Measurements from ENCODE around the gene FYCO1.
"Not testable (repeated sequence)": the region's sequence is repeated elsewhere in the genome, so short reads cannot be mapped to it uniquely, and the experiment has no call there.

The FYCO1 gene

DNA sequence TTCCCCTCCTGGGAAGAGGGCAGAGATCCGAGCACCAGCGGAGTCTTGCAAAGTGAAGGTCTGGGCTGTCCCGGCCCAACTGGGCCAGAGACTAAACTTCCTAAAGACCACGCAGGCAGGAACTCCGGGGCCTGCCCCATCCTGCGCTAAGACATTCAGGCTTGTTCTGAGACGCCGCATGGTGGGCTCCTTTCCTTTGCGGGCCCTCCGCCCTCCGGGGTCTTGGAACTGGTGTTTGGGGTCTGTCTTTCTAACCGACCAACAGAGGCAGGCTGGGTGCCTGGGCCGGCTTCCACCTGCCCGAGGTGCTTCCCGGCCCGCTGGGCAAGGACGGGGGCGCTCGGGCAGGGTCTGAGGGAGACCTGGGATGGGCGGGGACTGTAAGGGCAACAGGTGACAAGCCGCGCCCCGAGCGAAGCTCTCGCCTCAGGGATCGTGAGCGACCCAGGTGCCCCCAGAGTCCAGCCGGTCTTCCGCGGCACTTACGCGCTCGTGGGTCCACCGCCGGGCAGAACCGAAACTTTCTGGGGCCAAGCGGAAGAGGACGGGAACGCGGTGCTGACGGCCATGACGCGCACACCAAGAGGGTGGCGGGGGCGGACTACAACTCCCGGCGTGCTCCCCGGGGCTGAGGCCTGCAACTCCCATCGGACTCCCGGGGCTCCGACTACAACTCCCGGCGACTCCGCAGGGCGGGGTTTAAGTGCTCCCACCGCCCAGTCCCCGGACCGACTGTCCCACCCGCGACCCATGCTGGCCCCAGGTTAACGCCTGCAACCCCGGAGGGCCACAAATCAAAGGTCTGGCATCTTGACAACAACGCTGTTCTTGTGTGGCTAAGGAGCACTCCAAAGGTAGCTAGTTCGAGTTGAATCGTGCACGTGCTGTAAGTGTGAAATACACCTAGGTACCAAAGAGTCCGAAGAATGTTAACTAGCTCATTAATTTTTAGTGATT is at the start of gene FYCO1:
FYCO1 (minus strand) TSS at position 589 of the 957 bp plus-strand sequence. CDS start 10,914 bp downstream, outside the sequence.
- peak; percentile 89 for DNase-seq

DNA sequence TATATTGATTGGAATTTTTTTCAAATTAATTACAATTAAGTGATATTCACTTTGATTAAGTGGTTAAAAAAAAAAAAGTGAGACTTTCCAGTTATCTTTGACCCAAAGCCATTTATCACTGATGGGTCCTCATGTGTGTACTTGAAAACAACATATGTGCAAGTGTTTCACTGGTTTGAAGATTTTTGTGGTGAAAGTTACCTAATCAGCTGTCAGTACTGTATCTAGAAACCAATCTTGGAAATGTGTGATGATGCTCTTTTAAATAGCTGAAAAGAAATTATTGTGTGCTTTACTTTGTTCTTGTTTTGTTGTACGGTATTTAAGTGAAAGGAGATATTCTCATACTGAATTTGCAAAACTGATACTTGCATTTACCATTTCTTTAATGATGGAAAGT is 43.3 kb upstream of the FYCO1 start:
- DNase-seq, result no peak

DNA sequence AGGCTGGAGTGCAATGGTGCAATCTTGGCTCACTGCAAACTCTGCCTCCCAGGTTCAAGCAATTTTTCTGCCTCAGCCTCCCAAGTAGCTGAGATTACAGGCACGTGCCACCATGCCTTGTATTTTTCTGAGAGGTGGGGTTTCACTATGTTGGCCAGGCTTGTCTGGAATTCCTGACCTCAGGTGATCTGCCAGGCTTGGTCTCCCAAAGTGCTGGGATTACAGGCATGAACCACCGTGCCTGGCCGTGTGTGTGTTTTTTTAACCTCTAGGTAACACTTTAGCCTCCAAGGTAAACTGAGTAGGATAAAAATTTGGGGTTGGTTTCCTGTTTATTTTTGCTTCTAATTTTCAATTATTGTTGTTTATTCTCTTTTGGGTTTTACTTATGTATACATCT is 42.4 kb upstream of the FYCO1 start:
- DNase-seq, result not testable (repeated sequence)

DNA sequence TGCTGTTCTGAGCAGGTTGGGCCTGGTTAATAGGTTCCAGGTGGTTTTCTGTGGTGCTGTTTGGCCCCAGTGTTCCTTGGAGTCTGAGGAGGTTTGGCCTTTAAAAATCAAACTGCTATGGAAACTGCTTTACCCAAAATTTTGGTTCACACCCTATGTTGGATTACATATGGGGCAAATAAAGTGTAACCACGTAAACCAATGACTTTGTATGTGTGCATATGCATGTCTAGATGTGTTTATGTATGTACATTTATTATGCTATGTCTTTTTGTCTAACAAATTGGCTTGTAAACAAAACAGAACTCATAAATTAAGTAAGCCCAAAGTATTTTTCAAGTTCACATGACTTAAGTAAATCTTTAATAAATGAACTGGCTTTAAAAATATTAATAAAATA is 40.6 kb upstream of the FYCO1 start:
- DNase-seq, result no peak

DNA sequence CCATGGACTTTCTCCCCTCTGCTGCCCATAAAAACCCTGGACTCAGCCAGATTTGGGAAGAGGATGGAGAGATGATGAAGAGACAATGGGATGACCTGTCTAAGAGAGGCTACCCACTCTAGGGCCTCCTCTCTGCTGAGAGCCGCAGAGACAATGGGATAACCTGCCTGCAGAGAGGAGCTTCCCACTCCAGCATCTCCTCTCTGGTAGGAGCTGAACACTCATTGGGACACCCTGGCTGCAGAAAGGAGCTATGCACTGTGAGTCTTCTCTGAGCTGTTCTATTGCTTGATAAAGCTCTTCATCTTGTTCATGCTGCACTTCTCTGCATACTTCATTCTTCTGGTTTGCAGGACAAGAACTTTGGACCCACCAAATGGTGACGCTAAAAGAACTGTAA is 36.1 kb upstream of the FYCO1 start:
- DNase-seq, result no peak

DNA sequence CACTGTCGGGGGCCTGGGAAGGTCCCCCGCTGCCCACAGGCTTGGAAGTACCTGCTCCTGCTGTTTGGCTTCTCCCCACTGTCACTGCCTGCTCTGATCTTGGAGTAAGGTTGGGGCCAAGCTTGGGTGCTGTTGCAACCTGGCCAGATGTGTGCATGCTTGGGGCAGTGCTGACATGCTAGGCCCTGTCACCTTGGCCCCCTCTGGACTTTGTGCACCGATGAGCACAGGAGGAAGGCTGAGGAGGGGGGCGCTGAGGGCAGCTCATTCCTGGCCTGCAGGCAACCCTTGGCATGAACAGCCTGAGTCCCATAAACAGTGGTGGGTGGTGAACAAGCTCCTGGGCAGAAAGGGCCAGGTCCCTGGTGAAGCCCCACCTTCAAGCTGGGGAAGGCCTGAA is 35.6 kb upstream of the FYCO1 start:
- DNase-seq, result no peak

DNA sequence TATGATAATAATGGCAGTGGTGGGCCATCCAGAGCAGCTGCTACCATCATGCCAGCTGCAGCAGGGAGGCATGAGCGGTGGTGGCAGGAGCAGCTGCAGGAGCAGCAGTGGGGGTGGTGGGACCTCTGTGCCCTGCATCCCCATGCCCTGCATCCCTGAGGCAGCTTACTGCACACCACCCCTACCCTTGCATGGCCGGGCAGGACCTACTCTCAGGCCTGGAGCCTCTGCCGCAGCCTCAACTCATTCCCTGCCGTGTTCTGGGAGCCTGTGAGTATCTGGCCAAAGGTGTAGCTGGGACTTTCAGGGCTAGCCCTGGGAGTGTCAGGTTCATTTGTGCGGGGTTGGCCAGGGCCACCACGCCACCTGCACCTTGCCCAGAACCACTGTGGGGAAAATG is 35.0 kb upstream of the FYCO1 start:
- DNase-seq, result peak; percentile 40

DNA sequence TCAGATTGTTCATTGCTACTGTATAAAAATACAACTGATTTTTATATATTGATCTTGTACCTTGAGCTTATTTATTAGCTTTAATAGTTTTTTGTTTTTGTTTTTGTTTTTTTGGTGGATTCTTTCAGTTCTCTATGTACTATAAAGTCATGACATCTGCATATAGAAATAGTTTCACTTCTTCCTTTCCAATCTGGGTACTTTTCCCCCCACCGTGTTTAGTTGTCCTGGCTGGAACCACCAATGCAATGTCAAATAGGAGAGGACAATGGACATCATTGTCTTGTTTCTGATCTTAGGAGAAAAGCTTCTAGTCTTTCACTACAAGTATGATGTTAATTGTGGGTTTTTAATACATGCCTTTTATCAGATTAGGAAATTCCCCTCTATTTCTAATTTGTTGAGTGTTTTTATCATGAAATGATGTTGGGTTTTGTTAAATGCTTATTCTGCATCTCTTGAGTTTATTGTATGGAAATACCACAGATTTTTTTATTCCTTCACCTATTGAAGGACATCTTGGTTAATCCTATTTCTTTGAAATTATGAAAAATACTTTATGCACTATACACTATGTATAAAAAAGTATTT is 34.4 kb upstream of the FYCO1 start:
- DNase-seq, result peak; percentile 66

DNA sequence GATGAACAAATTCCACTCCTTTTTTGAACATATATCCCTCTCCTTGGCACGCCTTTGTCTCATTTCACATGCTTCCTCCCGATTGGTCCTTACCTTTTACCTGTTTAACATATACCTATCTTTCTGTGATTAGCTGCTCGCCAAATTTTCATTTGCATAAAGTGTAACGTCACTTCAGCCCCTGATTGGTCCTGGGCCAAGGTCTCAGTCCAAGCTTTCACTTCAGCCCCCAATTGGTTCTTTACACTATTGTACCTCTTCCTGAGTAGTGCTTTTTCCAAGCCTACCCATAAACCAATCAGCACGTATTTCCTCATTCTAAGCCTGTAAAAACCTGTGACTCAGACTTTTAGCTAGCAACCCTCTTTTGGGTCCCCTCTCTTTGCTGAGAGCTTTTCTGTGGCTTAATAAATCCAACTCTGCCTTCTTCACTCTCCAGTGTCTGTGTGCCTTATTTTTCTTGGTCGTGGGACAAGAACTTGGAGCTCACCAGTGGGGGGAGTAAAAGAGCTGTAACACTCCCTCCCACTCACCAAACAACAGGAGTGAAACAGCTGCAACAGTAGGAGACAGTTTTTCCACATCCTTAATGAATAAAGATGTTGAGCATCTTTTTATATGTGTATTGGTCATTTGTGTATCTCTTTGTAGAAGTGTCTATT is 32.2 kb upstream of the FYCO1 start:
- peak; percentile 36 for DNase-seq

DNA sequence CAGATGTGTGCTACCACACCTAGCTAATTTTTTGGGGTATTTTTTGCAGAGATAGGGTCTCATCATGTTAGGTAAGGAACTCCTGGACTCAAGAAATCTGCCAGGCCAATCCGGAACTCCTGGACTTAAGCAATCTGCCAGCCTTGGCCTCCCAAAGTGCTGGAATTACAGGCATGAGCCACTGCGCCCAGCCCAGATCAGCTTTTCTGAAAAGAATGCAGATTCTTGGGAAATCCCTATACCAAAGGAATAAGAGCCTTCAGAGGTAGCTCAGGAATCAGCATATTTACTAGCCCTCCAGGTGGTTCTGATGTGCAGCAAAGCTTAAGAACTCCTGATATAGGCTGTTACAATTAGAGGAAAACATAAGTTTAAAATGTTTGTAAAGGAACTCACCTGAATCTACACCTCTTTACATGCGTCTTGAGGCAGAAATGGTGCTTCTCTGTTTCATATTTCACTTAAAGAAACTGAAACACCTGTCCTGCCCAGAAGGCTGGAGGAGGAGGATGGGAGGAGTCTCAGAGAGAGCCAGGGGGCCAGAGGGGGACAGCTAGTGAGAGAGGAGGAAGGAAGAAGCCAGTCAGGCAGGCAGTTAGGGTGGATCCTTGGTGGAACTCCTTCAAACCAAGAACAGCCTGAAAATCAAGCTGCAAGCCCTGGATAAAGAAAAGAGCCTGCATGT is 31.5 kb upstream of the FYCO1 start, which contains the start of gene XCR1:
XCR1 (minus strand) TSS at position 463 of the 685 bp plus-strand sequence. CDS start 5,536 bp downstream, outside the sequence.
- no peak for DNase-seq

DNA sequence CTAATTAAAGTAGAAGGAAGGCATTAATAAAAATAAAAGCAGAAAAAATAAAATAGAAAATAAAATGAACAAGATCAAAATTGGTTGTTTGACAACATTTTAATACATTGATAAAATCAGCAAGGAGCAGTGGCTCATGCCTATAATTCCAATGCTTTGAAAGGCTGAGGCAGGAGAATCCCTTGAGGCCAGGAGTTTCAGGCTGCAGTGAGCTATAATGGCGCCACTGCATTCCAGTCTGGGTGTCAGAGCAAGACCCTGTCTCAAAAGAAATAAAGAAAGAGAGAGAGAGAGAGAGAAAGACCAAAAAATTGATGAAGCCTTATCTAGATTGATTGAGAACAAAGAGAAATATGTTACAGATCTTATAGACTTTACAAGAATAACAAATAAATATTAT is 29.5 kb upstream of the FYCO1 start:
- DNase-seq, result no peak

DNA sequence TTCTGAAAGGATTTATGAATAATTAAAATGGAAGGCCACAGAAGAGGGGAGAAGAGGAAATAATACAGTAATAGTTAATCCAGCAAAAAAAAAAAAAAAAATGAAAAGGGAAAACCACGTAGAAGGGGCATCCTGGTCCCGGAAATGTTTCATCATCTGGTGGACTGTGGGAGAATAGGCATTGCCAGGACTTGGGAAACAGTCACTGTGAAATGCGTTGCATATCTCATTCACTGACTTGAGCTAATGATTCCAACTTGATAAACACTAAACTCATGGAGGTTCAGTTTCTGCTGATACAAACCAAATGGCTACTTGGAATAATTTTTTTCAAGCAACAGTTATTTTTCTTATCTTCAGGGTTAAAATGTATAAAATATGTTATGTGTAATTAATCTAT is 28.5 kb upstream of the FYCO1 start:
- DNase-seq, result no peak

DNA sequence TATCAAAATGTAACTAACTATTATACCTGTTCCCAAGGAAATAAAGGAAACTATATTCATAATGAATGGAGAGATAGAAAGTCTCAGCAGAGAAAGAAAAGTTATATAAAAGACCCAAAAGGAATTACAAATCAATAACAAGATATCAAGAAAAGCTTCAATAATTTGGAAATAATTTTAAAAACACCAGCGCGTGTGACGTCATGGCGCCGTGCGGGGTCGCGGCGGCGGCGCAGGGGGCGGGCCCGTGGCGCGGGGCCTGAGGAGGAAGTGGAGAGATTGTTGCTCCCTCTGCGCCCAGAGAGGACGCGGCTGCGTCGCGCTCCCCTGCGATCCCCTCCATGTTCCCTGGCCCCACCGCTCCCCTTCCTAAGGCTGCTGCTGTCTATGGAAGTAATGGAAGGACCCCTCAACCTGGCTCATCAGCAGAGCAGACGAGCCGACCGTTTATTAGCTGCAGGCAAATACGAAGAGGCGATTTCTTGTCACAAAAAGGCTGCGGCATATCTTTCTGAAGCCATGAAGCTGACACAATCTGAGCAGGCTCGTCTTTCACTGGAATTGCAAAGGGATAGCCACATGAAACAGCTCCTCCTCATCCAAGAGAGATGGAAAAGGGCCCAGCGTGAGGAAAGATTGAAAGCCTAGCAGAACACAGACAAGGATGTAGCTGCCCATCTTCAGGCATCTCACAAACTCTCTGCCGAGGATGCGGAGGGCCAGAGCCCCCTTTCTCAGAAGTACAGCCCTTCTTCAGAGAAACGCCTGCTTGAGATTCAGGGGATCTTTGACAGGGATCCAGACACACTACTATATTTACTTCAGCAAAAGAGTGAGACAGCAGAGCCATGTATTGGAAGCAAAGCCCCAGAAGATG is 27.5 kb upstream of the FYCO1 start:
- no peak for DNase-seq

DNA sequence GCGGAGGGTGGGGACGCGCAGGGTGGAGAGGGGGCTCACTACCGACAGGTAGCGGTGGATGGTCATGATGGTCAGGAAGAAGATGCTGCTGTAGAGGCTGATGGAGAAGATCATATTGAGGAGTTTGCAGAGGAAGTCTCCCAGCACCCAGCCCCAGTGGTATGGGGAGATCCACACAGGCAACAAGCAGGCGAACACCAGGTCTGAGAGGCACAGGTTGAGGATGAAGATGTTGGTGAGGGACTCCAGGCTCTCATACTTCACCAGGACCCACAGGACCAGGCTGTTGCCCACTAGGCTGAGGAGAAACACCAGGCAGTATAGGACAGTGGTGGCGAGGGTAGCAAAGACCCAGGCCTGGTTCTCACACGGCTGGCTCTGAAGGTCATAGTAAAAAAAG is 25.9 kb upstream of the FYCO1 start:
- DNase-seq, result no peak

DNA sequence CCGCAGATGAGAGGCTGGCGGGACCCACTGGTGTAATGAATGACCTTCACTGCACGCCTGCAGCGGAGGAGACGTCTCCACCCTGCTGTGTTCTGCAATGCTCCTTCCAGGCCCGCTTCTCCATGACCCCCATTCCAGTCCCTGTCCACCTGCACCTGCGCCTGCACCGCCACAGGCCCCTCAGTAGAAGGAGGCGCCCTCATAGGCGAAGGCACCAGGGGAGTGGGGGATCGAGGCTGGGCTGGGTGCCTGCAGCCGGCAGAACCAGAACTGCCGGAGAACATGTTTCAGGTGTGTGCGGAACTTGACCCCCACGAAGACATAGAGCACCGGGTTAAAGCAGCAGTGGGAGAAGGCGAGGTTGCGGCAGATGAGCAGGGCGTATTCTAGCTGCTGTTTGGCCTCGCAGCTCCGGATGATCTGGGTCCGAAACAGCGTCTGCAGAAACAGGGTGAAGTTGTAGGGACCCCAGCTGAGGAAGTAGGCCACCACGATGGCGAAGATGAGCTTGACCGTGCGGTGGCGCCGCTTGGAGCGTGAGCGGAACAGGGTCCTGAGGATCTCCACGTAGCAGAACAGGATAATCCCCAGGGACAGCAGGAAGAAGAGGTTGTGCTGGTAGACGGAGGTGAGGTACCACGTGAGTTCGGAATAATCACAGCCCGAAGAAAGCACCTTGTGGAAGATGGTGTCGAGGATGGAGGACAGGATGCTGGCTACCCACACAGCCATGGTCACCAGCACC is 25.3 kb upstream of the FYCO1 start:
- no peak for DNase-seq

DNA sequence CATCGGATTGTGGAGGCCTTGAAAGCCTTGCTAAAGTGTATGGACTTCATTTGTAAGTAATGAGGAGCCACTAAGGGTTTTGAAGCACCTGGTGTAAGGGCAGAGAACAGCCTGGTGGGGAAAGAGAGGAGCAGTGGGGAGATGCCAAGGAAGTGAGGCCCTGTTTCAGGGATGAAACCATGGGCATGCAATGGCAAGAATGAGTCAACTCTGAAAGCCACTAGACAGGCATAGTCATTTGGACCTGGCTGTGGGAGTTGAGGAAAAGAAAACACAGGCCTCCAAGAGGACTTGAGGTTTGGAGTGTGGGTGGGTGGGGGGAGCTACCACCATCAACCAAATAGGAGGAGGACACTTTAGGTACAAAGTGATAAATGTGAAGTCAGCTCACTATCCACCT is 24.1 kb upstream of the FYCO1 start:
- DNase-seq, result no peak

DNA sequence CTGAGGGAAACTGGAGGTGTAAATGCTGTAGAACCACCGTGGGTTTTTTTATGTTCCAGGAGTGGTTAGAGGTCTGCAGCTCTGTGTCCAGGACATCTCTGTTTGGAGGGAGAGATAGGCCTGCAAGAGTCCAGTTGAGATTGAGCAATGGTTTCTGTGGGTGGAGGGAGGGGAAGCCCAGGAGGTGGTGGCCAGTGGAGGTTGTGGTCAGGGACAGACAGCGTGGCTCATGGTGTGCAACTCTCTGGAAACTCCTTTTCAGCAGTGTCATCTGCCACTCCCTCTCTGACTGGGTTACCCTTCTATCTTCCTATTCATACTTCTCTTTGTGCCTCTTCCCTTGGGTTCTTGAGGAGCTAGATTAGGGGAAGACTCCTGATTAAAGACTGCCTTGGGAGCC is 22.1 kb upstream of the FYCO1 start:
- DNase-seq, result no peak

DNA sequence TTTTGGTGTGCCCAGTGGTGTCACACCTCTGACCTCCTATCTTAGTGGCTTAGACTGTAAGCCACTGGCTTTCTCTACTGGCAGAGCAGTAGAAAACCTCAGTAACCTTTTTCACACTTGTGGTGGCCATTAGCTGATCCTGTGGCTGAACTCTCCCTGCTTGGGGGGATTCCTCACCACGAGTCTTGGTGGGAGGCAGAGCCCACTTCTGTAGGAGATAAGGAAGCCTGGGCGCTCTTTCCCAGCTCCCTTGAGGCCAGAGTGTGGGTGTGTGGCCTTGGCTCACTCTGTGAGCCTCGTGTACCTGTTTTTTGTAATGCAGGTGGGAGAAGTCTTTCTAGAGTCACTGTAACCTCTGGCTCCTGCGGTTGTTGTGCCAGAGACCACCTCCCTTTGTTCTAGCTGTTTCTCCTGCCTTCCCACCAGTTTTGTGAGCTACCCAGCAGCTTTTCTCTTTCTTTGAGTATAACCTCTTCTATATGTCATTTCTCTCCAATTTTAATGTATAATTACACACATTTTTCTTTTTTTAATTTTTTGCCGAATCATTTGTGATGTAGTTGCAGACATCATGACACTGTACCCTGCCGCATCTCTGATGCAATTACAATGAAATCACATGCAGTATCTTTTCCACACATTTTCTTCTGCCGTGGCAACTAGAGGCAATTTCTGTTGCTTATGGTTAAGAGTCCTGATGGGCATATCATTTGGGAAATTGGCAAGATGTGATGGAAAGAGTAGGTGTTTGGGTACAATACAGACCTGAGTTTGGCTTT is 17.9 kb upstream of the FYCO1 start:
- no peak for DNase-seq

DNA sequence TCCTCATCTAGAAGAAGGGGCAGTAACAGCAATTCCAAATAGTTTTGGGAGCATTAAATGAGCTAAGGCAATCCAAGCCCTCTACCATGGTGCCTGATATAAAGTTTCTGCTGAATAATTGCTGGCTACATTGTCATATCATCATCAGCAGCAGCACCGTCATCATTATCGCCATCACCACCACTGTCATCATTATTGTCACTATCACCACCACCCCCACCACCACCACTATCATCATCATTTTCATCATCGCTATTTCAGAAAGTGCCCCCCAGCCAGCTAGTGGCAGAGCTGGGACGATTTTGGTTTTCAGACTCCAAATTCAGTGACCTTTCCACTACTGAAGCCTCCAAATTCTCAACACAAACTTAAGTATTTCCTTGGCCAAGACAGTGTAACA is 16.6 kb upstream of the FYCO1 start:
- no peak for DNase-seq

DNA sequence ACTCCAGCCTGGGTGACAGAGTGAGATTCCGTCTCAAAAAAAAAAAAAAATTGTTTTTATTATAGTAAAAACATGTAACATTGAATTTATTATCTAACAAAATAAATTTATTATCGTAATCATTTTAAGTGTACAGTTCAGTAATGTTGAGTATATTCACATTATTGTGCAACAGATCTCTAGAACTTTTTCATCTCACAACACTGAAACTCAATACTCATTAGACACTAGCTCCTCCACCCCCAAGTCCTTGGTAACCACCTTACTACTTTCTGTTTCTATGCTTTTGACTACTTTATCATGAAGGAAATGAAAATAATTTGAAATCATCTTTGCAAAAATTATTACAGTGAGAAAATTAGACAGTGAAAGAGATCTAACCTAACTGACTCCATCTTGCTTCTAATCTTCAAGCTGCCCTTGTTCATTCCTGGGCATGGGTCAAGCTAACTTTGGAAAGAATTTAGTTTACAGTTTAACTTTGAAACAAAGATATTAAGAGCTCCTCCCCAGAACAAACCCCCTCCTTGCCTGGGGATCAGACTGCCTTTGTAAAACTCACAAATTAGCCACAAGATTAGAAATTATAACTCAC is 15.0 kb upstream of the FYCO1 start:
- DNase-seq, result no peak
